AG04450 (cell line): Measurements from ENCODE around the gene MINDY4B. TPM values are rescaled to one million over a fixed set of nuclear protein-coding genes. Genes with fewer than 3 reads are reported as not detected.

ENCODE experiments used
- CTCF ChIA-PET: fragments of 300-600, 350-600 bp; formaldehyde crosslinking; extraction: SDS; loops from one replicate; lab custom pipeline; 2022; ENCODE audit warnings: antibody characterized with exemption, inconsistent platforms; lab: Charles Lee
- POLR2A ChIA-PET: fragments of 350-600 bp; formaldehyde crosslinking; extraction: SDS; loops from one replicate; lab custom pipeline; 2021; ENCODE audit warnings: antibody characterized with exemption, inconsistent platforms; lab: Yijun Ruan, JAX
- DNase-seq: peaks from one replicate; pipeline ENCODE4 v3.0.0-alpha.2; 2011; ENCODE audit warnings: low read depth, low spot score
- H3K27ac ChIP-seq: one replicate; pipeline ENCODE4 v1.5.1; 2012; ENCODE audit warnings: low read depth, low read length, control low read depth
- H3K27me3 ChIP-seq: one replicate; pipeline ENCODE4 v1.6.0; 2012; ENCODE audit warnings: low read length; ENCODE audit not compliant: control insufficient read depth, insufficient read depth
- H3K4me3 ChIP-seq: 2 replicates; pipeline ENCODE4 v1.5.1; 2011; ENCODE audit warnings: mild to moderate bottlenecking, low read depth, low read length, control low read depth
- H3K9me3 ChIP-seq: 2 replicates; pipeline ENCODE4 v1.5.1; 2012; ENCODE audit warnings: low read length; ENCODE audit not compliant: control insufficient read depth, insufficient read depth
- CTCF ChIP-seq: IDR thresholded peaks from 2 replicates; pipeline ENCODE4 v1.5.1; 2011; ENCODE audit warnings: low read depth, low read length, control low read depth, inconsistent platforms
- polyA plus RNA-seq: library from polyadenylated mRNA; depleted of rRNA; stranded (reverse); fragments of >200 nt; gene quantifications from 2 replicates; pipeline ENCODE4 v1.2.3, GENCODE V29; 2011; rRNA removed

MINDY4B gene
- polyA plus RNA-seq, 1 experiment = not detected

GRCh38 chr3:150825192-150825915, 79.9 kb downstream of the MINDY4B start:
- POLR2A ChIA-PET = no interaction called here
- Histone ChIP-seq H3K4me3 (no peak overlapping the region), H3K27ac (no peak overlapping the region), H3K9me3 (no peaks in the 10 kb centered on the region), H3K27me3 (peaks cover 2% of the 10 kb centered on the region)
- CTCF ChIA-PET = no interaction called here
- no peak for DNase-seq
- no peak for TF ChIP-seq CTCF

GRCh38 chr3:150823277-150823676, 82.0 kb downstream of the MINDY4B start:
- no peak for TF ChIP-seq CTCF
- POLR2A ChIA-PET = no interaction called here
- no peak overlapping the region for H3K4me3 ChIP-seq
- DNase-seq = no peak
- no peaks in the 10 kb centered on the region for H3K27me3 ChIP-seq
- H3K27ac ChIP-seq = no peak overlapping the region
- no peaks in the 10 kb centered on the region for H3K9me3 ChIP-seq
- CTCF ChIA-PET = interaction anchor here (1.8 kb wide), 1 partner anchor 35 kb away, joined by 7 read pairs; no protein-coding TSS in a partner anchor

GRCh38 chr3:150822636-150823035, 82.6 kb downstream of the MINDY4B start:
- H3K27ac ChIP-seq = no peak overlapping the region
- no peak for DNase-seq
- H3K27me3 ChIP-seq = no peaks in the 10 kb centered on the region
- no peaks in the 10 kb centered on the region for H3K9me3 ChIP-seq
- TF ChIP-seq CTCF = no peak
- no peak overlapping the region for H3K4me3 ChIP-seq
- ChIA-PET CTCF (interaction anchor here (1.8 kb wide), 1 partner anchor 35 kb away, joined by 7 read pairs; no protein-coding TSS in a partner anchor), POLR2A (no interaction called here)

Other genes starting within 250 kb of the MINDY4B start
- not detected in 2 replicates for gene ERICH6, start 201.5 kb downstream of the MINDY4B start, polyA plus RNA-seq
- gene SIAH2, start 142.3 kb downstream of the MINDY4B start, polyA plus RNA-seq = 31.1 and 36.2 TPM in 2 replicates
- gene CLRN1, start 67.3 kb upstream of the MINDY4B start, polyA plus RNA-seq = not detected in 2 replicates
- gene MED12L, start 180.2 kb upstream of the MINDY4B start, polyA plus RNA-seq = 0.17 and 0.26 TPM in 2 replicates